Stimulated activated CD4-positive, alpha-beta T cell treated with anti-CD3 and anti-CD28 coated beads, Interleukin-1b, Interleukin-23, amount 100 ng/mL, for 48 hours (primary cell): ENCODE measurements around the gene KIAA1671.
"Not testable (repeated sequence)": the region's sequence is repeated elsewhere in the genome, so short reads cannot be mapped to it uniquely, and the experiment has no call there.

Experiments
- DNase-seq: peaks from one replicate; pipeline ENCODE4 v3.0.0-alpha.2; 2020

Gene KIAA1671

DNA sequence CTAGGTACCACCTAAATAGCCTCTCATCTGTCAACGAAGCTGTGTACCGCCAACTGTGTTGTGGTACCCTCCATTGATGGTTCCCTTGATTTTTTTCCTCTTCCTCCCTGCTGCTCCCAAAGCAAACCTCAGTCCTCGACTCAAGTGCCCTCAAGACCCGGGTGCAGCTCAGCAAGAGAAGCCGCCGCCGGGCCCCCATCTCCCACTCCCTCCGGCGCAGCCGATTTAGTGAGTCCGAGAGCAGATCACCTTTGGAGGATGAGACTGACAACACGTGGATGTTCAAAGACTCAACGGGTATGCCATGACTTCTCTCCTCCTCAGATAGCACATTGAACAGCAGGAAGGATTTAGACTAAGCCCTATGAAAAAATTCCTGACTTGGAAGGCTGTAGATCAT, 224.7 kb downstream of the KIAA1671 start:
- no peak for DNase-seq

DNA sequence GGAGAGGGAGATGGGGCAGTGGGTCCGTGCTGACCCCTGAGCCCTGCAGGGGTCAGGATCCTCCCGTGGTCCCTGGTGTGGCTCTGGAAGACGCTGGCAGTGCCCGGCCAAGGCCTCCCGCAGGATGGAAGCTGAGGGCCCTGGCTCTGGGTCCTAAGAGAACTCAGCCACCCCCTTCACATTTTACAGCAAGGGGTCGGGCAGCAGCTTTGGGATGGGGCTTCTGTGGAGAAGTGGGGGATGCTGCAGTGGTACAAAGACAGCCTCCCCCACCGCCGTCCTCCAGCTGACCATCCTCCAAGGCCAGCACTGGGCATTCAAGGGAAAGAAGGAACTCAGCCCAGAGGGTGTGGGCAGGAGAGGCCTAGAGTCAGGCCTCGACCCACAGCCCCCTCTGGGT, 225.4 kb downstream of the KIAA1671 start:
- no peak for DNase-seq

DNA sequence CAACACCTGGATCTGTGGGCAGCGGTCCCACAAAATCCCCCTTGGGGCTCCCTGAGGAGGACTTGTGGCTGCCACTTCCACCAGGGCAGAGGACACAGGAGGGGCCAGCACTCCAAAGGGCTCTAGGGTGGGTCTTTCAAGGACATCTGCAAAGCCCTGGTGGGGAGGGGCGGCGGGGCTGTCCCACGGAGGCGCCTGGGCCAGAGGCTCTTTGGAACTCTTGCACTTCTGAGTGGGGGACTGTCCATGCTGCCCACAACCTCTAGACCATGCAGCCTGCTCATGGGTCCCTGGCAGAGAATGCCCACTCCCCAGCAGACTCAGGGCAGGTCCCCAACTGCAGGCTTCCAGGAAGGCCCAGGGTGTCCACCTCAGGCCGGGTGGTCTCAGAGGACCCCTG, 225.8 kb downstream of the KIAA1671 start:
- not testable (repeated sequence) for DNase-seq

DNA sequence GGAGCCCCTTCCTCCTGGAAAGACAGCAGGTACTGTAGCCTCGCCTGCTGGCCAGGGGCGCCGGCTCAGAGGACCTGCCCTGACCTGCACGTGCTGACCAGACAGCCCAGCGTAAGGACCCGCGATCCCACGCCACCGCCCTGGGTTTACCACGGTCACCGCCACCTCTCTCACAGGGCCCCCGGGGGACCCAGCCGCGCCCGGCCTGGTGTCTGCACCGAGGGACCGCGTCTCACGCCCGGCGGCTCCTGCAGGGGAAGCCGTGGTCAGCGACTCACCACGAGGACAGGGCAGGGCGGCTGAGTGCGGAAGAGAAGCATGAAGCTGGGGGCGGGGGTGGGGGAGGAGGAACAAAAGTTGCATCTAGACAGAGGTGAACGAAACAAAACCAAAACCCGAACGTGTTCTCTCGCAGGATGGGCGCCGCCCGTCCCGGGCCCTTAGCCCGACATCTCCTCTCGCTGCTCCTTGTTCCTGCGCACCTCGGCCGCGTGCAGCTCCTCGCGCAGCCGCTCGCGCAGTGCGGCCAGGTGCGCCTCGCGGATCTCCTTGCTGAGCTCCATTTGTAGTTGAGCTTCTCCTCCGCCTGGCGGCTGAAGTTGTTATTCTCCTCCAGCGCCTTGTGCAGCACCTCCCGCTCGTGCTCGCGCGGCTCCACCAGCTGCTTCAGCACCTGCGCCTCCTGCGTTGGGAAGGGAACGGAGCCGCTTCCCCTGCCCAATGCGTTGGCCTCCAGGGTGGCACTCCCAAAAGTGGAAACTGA, 226.5 kb downstream of the KIAA1671 start:
- DNase-seq: not testable (repeated sequence)

DNA sequence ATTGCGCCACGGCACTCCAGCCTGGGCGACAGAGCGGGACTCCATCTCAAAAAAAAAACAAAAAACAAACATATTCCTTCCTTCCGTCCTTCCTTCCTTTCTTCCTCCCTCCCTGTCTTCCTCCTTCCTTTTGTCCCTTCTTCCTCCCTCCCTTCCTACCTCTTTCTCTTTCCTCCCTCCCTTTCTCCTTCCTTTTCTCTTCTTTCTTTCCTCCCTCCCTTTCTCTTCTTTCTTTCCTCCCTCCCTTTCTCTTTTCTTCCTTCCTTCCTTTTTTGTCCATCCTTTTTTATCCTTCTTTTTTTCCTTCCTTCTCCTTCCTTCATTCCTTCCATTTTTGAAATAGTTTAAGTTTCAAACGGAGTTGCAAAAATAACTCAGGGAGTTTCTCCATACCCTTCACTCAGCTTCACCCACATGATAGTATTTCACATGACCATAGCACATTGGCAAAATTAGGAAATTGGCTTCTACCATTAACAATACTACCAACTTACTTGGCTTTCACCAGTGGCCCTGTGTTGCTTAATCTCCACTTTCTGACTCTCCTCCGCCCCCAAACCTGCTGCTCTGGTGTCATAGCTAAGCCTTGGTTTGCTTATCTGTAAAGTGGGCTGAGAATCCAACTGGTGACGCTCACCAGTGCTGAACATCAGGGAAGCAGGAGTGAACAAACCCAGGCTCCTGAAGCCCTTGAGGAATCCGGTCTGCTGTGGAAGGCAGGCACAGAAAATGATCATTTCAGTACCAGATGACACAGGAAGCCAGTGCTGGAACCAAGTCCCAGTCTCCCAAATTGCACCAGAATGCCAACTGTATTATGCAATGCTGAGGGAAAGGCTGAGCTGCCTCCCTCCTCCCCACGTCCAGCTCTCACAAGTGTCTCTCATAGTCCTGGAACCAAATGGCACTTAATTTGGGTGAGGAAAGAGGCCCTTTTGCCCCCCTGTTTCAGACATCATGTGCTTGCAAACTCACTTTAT, 229.9 kb downstream of the KIAA1671 start:
- no peak for DNase-seq

DNA sequence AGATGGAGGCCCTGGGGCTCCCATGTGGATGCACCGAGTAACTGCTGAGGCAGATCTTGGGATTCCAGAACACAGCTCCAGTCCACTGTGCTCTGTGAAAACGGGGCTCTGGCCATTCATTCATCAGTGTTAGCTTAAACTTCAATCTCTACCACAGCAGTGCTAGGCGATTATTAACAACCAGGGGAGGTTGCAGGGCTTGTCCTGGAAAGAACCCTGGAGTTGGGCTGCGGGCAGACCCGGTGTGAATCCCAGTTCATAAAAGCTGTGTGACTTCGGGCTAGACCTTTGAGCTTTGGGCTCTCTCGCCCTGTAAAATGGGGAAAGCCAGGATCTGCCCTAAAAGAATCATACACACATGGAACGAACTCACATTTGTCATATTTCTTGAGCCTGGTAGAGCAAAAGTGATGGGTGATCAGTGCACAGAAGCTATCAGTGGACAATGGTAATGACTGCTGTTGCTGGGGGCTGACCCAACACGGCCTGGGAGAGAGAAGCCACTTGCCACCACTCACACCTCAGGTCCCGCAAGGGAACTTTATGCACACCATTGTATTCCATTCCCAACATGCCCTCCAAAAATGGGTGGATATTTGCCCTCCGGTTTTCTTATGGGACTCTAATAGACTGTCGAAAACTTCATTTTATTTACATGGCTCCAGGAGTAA, 231.6 kb downstream of the KIAA1671 start:
- DNase-seq: no peak

DNA sequence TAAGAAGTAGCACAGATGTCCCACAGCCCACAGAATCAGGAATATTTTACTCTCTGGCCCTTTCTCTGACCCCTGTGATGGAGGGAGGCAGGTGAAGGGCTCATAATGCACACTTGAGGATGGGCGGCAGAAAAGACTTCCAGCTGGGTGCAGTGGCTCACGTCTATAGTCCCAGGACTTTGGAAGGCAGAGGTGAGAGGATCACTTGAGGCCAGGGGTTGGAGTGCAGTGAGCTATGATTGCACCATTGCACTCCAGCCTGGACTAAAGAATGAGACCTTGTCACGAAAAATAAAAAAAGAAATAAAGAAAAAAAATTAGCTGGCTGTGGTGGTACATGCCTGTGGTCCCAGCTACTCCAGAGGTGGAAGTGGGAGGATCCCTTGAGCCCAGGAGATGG, 233.6 kb downstream of the KIAA1671 start:
- DNase-seq: no peak

DNA sequence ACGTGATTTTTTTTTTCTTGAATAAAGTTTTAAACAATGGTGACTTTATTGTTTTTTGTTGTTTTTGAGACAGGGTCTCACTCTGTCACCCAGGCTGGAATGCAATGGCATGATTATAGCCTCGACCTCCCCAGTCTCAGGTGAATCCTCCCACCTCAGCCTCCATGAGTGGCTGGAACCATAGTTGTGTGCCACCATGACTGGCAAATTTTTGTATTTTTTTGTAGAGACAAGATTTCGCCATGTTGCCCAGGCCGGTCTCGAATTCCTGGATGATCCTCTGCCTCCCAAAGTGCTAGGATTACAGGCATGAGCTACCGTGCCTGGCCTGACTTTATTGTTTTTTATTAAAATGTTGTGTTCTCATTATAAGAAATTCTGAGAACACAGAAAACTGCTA, 235.0 kb downstream of the KIAA1671 start:
- no peak for DNase-seq

DNA sequence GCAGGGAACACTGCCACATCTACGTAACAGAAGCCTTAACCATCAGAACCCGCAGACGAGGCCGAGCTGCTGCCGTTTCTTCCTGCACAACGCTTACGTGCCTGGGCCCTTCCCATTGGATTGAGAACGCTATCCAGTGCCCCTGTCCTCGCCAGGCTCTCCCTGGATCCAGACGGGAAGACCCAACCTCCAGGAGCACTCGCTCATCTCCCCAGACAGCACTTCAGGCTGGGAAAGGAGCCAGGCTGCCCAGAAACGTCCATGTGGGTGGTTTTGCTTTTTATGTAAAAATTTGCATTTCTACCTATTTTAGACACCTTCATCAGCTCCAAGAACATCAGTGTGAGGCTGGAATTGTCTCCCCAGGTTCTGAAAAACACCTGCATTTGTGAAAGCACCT, 239.9 kb downstream of the KIAA1671 start:
- no peak for DNase-seq

DNA sequence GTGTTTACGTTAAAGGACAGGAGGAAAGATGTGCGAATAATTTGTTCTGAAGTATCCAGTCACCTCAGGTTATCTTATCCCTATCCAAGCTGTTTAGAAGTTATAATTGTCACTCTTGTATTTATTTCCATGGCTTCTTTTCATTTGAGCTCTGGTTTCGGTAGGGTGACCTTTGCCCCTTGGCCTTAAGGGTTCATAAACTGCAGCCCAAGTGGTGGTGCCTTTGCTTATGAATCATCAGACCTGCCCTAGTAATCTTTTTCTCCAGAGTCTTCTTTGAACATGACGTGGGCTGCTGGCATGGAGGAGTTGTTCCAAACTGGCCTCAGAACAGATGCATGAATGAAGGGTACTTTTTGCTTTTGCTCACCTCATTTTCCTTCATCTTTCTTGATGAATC, 240.6 kb downstream of the KIAA1671 start:
- no peak for DNase-seq

DNA sequence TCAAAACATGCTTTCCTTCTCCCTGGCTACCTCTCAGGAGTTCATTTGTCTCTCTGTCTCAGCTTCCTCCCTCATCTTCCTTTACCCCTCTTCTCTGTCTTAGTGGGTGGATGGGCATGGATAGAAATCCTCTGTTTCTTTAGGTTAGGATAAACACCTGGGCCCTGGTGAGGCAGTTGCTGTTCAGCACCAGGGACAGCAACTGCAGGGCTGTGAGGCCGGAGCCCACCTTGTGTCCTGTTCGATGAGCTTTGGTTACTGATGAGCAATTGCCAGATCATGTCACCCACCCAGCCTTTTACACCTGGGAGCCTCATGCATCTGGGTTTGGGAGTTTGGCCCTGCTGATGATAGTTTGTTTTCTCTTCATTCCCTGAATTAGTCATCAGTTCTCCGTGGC, 241.0 kb downstream of the KIAA1671 start:
- no peak for DNase-seq

DNA sequence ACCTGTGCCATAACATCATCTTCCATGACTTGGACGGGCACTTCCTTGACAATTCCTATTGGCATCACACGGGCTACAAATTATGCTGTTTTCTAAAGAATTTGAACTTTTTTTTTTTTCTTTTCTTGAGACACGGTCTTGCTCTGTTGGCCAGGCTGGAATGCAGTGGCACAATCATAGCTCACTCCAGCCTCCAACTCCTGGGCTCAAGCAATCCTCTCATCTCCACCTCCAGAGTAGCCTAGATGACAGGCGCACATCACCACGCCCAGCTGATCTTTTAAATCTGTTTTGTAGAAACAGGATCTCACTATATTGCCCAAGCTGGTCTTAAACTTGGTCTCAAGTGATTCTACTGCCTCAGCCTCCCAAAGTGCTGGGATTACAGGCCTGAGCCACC, 243.8 kb downstream of the KIAA1671 start:
- DNase-seq: no peak

DNA sequence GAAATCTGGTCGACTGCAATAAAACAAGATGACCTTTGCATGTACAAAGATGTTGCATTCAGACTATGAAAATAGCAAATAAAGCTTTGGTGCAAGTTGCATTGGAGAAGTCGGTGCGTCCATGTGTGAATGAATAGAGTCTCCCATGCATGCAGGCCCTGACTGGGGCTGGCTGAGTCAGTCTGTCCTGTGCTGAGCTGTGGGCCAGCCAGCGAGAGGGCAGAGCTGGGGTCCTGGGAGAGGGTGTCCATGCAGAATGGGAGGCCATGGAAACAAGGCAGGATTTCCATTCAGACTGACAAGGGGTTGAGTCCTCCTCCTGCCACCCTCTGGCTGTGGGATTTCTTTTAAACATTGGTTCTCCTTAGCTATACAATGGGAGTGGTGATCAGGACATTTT, 244.8 kb downstream of the KIAA1671 start:
- no peak for DNase-seq

DNA sequence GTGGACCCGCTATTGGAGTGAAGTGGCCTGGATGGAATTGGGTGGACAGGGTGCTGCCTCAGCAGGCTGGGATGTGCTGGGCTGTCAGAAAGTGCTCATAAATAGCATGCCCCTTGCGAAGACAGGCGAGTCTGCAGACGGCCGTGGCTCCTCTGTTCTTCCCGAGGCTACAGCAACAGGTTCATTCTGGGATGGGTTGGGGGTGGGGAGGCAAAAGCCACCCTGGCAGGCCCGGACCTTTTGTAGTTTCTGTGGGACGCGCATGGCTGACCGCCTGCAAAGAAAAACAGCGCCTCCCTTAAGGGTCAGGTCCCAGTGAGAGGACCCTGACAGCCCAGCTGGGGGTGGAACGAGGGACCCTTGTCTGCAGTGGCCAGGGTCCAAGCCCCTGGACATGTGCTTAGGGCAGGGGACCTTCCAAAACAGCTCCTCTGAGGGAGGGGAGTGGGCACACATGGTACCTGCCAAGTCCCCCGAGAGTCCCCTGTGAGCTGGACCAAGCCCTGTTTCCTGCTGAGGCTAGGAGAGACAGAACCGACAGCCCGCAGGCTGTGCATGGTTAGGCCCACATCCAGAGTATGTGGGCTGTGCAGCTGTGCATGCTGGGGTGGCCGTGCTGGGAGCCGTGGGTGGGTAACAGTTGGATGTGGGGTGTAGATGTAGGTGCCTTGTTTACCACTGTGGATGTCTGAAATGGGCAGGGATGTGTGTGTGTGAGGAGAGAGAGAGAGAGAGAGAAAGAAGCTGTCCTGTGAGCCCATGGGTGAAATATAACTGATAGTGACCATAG, 247.4 kb downstream of the KIAA1671 start, which contains the start of gene CRYBB3:
TSS of gene CRYBB3 (plus strand) at position 128 of the 790 bp plus-strand sequence. CDS start 1,539 bp downstream, outside the sequence.
- no peak for DNase-seq

DNA sequence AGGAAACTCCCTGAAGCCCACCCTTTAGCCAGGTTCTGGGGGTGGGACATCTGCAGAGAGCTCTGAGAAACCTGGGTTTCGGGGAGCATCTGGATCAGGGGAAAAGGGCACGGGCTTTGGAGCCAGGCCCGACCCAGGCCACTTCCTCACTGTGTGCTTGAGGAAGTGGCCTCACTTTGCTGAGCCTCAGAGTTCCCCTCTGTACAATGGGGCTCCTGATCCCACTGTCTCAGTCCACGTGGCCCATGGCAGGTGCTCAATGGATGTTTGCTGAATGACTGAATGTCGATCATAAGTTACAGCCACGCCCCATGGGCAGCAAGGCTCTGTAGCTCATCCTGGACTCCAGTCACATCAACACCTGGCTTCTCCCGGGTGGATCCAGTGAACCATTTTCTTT, 248.5 kb downstream of the KIAA1671 start:
- DNase-seq: no peak

DNA sequence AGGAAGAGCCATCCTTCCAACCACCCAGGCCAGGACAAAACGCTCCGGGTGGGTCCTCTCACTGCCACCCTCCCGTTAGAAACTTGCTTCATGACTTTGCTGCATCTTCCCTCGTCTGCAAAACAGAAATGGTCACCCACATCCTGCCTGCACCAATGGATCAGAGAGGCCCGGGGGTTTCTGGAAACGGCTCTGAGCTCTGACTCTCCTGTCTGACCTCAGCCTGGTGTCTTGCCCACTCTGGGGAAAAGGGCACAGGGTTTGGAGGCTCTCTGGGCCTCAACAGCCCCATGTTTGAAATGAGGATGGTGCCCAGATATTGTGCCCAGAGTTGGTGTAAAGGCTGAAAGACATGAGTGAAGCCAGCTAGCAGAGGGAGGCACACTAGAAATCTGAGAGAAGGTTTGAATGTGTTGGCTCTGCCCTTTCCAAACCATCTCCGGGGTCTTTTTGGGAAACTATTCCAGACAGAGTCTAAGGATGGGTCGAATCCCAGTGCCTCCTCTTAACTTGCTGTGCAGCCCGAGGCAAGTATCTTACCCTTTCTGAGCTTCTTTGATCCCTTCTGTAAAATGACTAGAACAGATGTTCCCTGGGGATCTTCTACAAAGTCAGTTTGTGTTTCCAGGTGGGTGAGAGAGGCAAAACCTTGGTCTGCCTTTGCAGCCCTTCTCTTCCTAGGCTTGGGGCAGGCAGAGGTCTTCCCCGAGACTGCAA, 249.2 kb downstream of the KIAA1671 start:
- no peak for DNase-seq

DNA sequence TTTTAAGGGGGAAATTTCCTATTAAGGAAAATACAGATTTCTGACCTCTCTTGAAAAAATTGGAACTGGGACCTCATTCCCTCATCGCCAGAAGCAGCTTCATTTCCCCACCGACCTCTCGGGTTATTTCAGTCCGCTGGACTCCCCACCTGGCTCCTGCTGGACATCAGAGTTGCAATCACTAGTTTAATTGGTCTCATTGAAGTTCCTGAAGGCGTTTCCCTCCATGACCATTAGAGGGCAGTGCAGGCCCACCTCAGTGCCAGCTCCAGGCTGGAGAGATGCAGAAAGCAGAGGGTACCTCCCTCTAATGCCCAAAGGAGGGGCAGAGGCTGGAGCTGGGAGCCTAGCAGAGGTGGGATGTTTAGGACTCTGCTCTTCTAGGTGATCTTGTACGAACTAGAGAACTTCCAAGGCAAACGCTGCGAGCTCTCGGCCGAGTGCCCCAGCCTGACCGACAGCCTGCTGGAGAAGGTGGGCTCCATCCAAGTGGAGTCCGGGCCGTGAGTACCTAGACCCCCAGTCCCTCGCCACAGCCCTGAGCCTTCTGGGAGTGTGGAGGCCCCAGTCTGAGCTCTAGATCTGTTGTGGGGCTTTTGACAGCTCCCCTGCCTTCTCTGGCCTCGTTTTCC, 249.9 kb downstream of the KIAA1671 start:
- peak; percentile 55 for DNase-seq

DNA sequence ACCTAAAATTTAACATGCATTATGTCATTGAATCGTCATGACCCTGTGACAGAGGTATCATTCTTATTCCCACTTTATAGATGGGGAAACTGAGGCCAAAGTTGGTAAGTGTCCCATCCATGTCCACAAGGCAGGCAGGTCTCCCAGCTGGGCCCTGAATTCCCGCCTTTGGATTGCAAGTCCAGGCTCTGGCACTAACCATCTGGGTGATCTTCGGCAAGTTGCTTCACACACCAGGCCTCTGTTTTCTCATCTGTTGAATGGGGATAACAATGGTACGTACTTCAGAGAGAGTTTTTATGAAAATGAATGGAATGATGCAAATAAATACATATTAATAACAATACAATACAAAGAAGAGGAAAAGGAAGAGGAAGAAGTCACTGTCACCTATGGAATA, 250.6 kb downstream of the KIAA1671 start:
- DNase-seq: no peak

DNA sequence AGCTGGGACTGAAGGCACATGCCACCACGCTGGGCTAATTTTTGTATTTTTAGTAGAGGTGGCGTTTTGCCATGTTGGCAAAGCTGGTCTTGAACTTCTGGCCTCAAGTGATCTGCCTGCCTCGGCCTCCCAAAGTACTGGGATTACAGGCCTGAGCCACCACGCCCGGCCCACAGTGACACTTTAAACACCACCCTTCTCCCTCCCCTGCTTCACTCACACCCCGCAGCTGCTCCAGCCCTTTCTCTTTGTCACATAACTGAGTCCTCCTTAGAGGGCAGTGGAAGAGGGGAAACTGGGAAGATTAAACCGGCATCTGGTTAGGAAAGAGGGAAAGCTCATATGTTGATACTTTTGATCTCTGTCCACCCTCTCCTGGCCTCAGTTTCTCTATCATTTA, 252.0 kb downstream of the KIAA1671 start:
- not testable (repeated sequence) for DNase-seq

DNA sequence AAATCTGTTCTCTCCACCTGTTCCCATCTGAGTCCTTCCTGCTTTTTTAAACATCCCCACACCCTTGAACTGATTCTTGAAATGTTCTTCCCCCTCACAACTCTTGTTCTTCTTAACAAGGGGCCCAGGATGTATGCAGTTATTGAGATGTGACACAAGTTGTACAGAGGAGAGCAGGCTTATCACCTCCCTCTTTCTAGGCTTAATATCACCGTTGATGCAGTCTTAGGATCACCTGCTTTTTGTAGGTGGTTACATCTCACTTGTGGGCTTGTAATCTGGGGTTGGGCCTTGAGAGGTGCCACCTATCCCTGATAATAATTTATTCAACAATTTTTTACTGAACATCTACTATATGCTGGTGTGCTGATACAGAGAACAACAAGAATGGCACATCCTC, 253.3 kb downstream of the KIAA1671 start:
- no peak for DNase-seq

DNA sequence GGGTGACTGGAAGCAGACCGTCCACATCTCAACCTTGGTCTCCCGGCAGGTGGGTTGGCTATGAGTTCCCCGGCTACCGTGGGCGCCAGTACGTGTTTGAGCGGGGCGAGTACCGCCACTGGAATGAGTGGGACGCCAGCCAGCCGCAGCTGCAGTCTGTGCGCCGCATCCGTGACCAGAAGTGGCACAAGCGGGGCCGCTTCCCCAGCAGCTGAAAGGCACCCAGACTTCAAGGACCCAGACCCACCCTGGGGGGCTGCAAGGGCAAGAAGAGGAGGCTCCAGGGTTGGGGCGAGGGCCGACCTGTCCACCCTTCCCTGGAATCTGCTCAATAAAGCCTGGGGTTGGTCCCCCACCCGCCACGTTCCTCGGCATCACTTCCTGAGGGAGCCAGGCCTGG, 254.5 kb downstream of the KIAA1671 start:
- no peak for DNase-seq
